Spleen (tissue), 7 donors: ENCODE measurements around the gene PSORS1C2.
A peak's percentile ranks its signal among the peaks of the same experiment; 100 is the strongest.

Experiments used
- CTCF ChIP-seq, 11 experiments: fragments of 200-600 bp in 7 of 11; fragments of 450-650 bp in 4 of 11; sonication (generic) in 4 of 11; IDR thresholded peaks in 8 of 11; conservative IDR thresholded peaks in 3 of 11; 1 replicate in 7 of 11; 2 replicates in 4 of 11; pipeline versions ENCODE4 v1.4.0 to v1.8.0; 2016 to 2021; ENCODE audit warnings: antibody characterized with exemption in 11 of 11, inconsistent platforms in 4 of 11, mild to moderate bottlenecking in 1 of 11
- POLR2AphosphoS5 ChIP-seq, 3 donors: sonication (generic); formaldehyde crosslinking; IDR thresholded peaks; one replicate each; pipeline ENCODE4 v1.5.1; 2017; ENCODE audit warnings: antibody characterized with exemption in 3 of 3
- donor health status: DM: no; HTN: no; CAD: no; lungs with moderate emphysema.
- donor health status: DM: no; HTN: no; CAD: no.
- donor health status: DM: no; HTN: no; CAD: no.

- TF ChIP-seq CTCF (IDR thresholded peaks at IDR 0.05 in 8 of 11, conservative IDR thresholded peaks at IDR 0.05 in 3 of 11) (no peak), POLR2AphosphoS5 (IDR thresholded peaks at IDR 0.05) (peak; percentile 41 to 69 (median 64))
Observed at GRCh38 chr6:31116661-31117385, 22.0 kb downstream of the PSORS1C2 start.
